AG09309 (cell line): ENCODE measurements around the gene S100Z.
"Not testable (repeated sequence)": the region's sequence is repeated elsewhere in the genome, so short reads cannot be mapped to it uniquely, and the experiment has no call there.

ENCODE experiments used
- DNase-seq: peaks from one replicate; pipeline ENCODE4 v3.0.0-alpha.2; 2010; ENCODE audit warnings: low read depth
- H3K4me3 ChIP-seq: 2 replicates; pipeline ENCODE4 v1.5.1; 2011; ENCODE audit warnings: mild to moderate bottlenecking, low read depth, low read length, moderate library complexity; ENCODE audit not compliant: control insufficient read depth
- CTCF ChIP-seq: IDR thresholded peaks from 2 replicates; pipeline ENCODE4 v1.5.1; 2011; ENCODE audit warnings: mild to moderate bottlenecking, low read depth, low read length, inconsistent platforms; ENCODE audit not compliant: insufficient read depth, control insufficient read depth; ENCODE audit errors: missing control alignments

S100Z gene

GRCh38 chr5:76870046-76870445 lies 20.2 kb downstream of the S100Z start:
- no peak for DNase-seq
- TF ChIP-seq CTCF = no peak
- no peak overlapping the region for H3K4me3 ChIP-seq

GRCh38 chr5:76874088-76874581 lies 24.3 kb downstream of the S100Z start:
- TF ChIP-seq CTCF = no peak
- DNase-seq = no peak
- no peak overlapping the region for H3K4me3 ChIP-seq

GRCh38 chr5:76888733-76889300 lies 39.0 kb downstream of the S100Z start:
- TF ChIP-seq CTCF = no peak
- no peak for DNase-seq
- H3K4me3 ChIP-seq = no peak overlapping the region

- DNase-seq = no peak
- no peak overlapping the region for H3K4me3 ChIP-seq
- TF ChIP-seq CTCF = no peak
Observed at GRCh38 chr5:76893294-76893693, 43.5 kb downstream of the S100Z start.

- H3K4me3 ChIP-seq = no peak overlapping the region
- no peak for TF ChIP-seq CTCF
- no peak for DNase-seq
Observed at GRCh38 chr5:76896196-76896595, 46.4 kb downstream of the S100Z start.

- no peak for DNase-seq
- TF ChIP-seq CTCF = no peak
- H3K4me3 ChIP-seq = no peak overlapping the region
Observed at GRCh38 chr5:76901522-76901921, 51.7 kb downstream of the S100Z start.

GRCh38 chr5:76908166-76908565 lies 58.4 kb downstream of the S100Z start:
- H3K4me3 ChIP-seq = no peak overlapping the region
- no peak for TF ChIP-seq CTCF
- DNase-seq = no peak

- not testable (repeated sequence) for DNase-seq, H3K4me3 ChIP-seq
Observed at GRCh38 chr5:76910344-76910933, 60.6 kb downstream of the S100Z start.

- not testable (repeated sequence) for DNase-seq, H3K4me3 ChIP-seq
Observed at GRCh38 chr5:76914671-76915070, 64.9 kb downstream of the S100Z start.
